IPS-18c (cell line): ENCODE data around the gene ARHGAP44.

Experiments used
- H3K4me3 ChIP-seq: 2 replicates; pipeline ENCODE4 v1.7.0; 2013; ENCODE audit warnings: low read depth, mild to moderate bottlenecking, low read length, moderate library complexity; ENCODE audit not compliant: insufficient read depth
- H3K9me3 ChIP-seq: one replicate; pipeline ENCODE4 v1.6.1; 2013; ENCODE audit warnings: mild to moderate bottlenecking, low read length, moderate library complexity; ENCODE audit not compliant: control insufficient read depth, insufficient read depth

The ARHGAP44 gene

GRCh38 chr17:12806630-12807029, 17.3 kb downstream of the ARHGAP44 start:
- no peak overlapping the region for H3K4me3 ChIP-seq
- H3K9me3 ChIP-seq = peaks cover 10% of the 10 kb centered on the region

GRCh38 chr17:12808723-12809122, 19.4 kb downstream of the ARHGAP44 start:
- H3K4me3 ChIP-seq = no peak overlapping the region
- H3K9me3 ChIP-seq = peaks cover 10% of the 10 kb centered on the region

- Histone ChIP-seq H3K9me3 (peaks cover 9% of the 10 kb centered on the region), H3K4me3 (no peak overlapping the region)
These were observed 23.6 kb downstream of the ARHGAP44 start for GRCh38 chr17:12812877-12813276.

GRCh38 chr17:12813664-12814063, 24.4 kb downstream of the ARHGAP44 start:
- peaks cover 2% of the 10 kb centered on the region for H3K9me3 ChIP-seq
- no peak overlapping the region for H3K4me3 ChIP-seq

- Histone ChIP-seq H3K4me3 (no peak overlapping the region), H3K9me3 (no peaks in the 10 kb centered on the region)
These were observed 25.4 kb downstream of the ARHGAP44 start for GRCh38 chr17:12814718-12815117.

- Histone ChIP-seq H3K4me3 (no peak overlapping the region), H3K9me3 (no peaks in the 10 kb centered on the region)
These were observed 26.4 kb downstream of the ARHGAP44 start for GRCh38 chr17:12815642-12816141.

- H3K4me3 ChIP-seq = no peak overlapping the region
- no peaks in the 10 kb centered on the region for H3K9me3 ChIP-seq
These were observed 32.2 kb downstream of the ARHGAP44 start for GRCh38 chr17:12821376-12821940.

- no peaks in the 10 kb centered on the region for H3K9me3 ChIP-seq
These were observed 37.1 kb downstream of the ARHGAP44 start for GRCh38 chr17:12826431-12826830.

GRCh38 chr17:12830777-12831247, 41.5 kb downstream of the ARHGAP44 start:
- no peak overlapping the region for H3K4me3 ChIP-seq
- peaks cover 3% of the 10 kb centered on the region for H3K9me3 ChIP-seq

More at GRCh38 chr17:12826431-12826830, 37.1 kb downstream of the ARHGAP44 start:
- no peak overlapping the region for H3K4me3 ChIP-seq

- Histone ChIP-seq H3K4me3 (no peak overlapping the region), H3K9me3 (peaks cover 3% of the 10 kb centered on the region)
These were observed 42.5 kb downstream of the ARHGAP44 start for GRCh38 chr17:12831839-12832238.

GRCh38 chr17:12839042-12839441, 49.7 kb downstream of the ARHGAP44 start:
- Histone ChIP-seq H3K9me3 (no peaks in the 10 kb centered on the region), H3K4me3 (no peak overlapping the region)

- H3K4me3 ChIP-seq = no peak overlapping the region
These were observed 53.6 kb downstream of the ARHGAP44 start for GRCh38 chr17:12842936-12843335.

GRCh38 chr17:12850996-12851395, 61.7 kb downstream of the ARHGAP44 start:
- Histone ChIP-seq H3K9me3 (no peaks in the 10 kb centered on the region), H3K4me3 (no peak overlapping the region)

More at GRCh38 chr17:12842936-12843335, 53.6 kb downstream of the ARHGAP44 start:
- no peaks in the 10 kb centered on the region for H3K9me3 ChIP-seq

GRCh38 chr17:12851901-12852435, 62.7 kb downstream of the ARHGAP44 start:
- Histone ChIP-seq H3K4me3 (no peak overlapping the region), H3K9me3 (no peaks in the 10 kb centered on the region)

GRCh38 chr17:12853921-12854320, 64.6 kb downstream of the ARHGAP44 start:
- Histone ChIP-seq H3K9me3 (no peaks in the 10 kb centered on the region), H3K4me3 (no peak overlapping the region)

GRCh38 chr17:12856416-12856815, 67.1 kb downstream of the ARHGAP44 start:
- Histone ChIP-seq H3K4me3 (no peak overlapping the region), H3K9me3 (no peaks in the 10 kb centered on the region)

- Histone ChIP-seq H3K4me3 (no peak overlapping the region), H3K9me3 (no peaks in the 10 kb centered on the region)
These were observed 68.3 kb downstream of the ARHGAP44 start for GRCh38 chr17:12857592-12857991.

GRCh38 chr17:12859520-12859919, 70.2 kb downstream of the ARHGAP44 start:
- no peak overlapping the region for H3K4me3 ChIP-seq
- no peaks in the 10 kb centered on the region for H3K9me3 ChIP-seq

GRCh38 chr17:12865769-12866168, 76.5 kb downstream of the ARHGAP44 start:
- no peaks in the 10 kb centered on the region for H3K9me3 ChIP-seq
- H3K4me3 ChIP-seq = no peak overlapping the region
